Neural cell (in vitro differentiated cells): ENCODE results near the gene ACSM3.

Experiments used
- EP300 ChIP-seq: fragments of 450-650 bp; conservative IDR thresholded peaks from 2 replicates; pipeline ENCODE4 v1.6.1; 2014; ENCODE audit warnings: antibody characterized with exemption, mild to moderate bottlenecking, moderate library complexity; ENCODE audit not compliant: poor library complexity, severe bottlenecking
- MXI1 ChIP-seq: fragments of 450-650 bp; conservative IDR thresholded peaks from 2 replicates; pipeline ENCODE4 v1.6.1; 2014; ENCODE audit warnings: antibody characterized with exemption, mild to moderate bottlenecking; ENCODE audit not compliant: poor library complexity, severe bottlenecking

GRCh38 chr16:20734056-20734455 is 29.8 kb upstream of the ACSM3 start:
- TF ChIP-seq EP300 (no peak), MXI1 (no peak)
